ENCODE data around the gene BCAS3.
"Not testable (repeated sequence)": the region's sequence is repeated elsewhere in the genome, so short reads cannot be mapped to it uniquely, and the experiment has no call there.

BCAS3 gene

DNA sequence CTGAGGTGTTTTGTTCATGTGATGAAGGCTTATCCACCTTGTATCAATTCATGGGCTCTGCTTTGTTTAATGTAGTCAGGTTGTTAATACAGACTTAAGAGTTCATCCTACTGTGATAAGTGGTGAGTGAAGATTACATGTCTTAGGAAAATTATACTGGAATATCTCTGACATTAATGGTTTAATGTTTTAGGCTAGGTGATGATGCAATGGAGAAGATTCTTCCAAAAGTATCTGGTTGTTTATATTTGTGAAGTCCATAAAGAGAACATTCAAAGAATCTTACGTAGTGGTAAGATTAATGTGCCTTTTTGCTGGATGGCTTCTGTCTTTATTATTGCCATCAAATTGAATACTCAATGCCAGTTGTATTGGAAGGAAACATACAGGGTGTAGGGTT is 236.4 kb downstream of the BCAS3 start:
- no peak overlapping the region for H3K27ac ChIP-seq (ENCODE audit: low read depth, low read length, severe bottlenecking)
- 100% methylated on average over 1 of the region's 1 CpG; no CpG with 5 or more reads in 1 of the 2 experiments for WGBS, 2 experiments (ENCODE audit: insufficient coverage in 2 of 2)
- H3K4me1 ChIP-seq (ENCODE audit: control insufficient read depth, insufficient read depth, low read length, poor library complexity, severe bottlenecking) = no peaks in the 10 kb centered on the region
- peaks cover 6% of the 10 kb centered on the region for H3K9me3 ChIP-seq (ENCODE audit: control insufficient read depth, low read length)
- no peak overlapping the region for H3K4me3 ChIP-seq (ENCODE audit: extremely low read depth, insufficient read depth, low read length, poor library complexity, severe bottlenecking)
- H3K36me3 ChIP-seq (ENCODE audit: control insufficient read depth, insufficient read depth, low read length) = no peaks in the 10 kb centered on the region

DNA sequence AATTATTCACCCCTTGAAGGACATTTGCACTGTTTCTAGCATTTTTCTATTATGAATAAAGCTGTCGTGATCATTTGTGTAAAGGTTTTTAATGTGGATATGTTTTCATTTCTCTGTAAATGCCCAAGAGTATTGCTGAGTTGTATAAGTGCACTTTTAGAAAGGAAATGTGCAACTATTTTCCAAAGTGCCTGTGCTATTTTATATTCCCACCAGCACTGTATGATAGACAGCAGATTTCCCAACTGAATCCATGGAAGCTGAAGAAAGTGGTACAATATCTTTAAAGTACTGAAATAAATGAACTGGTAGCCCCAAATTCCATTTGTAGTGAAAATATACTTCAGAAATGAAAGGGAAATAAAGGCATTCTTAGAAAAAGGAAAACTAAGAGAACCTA is 238.4 kb downstream of the BCAS3 start:
- Histone ChIP-seq H3K36me3 (ENCODE audit: control insufficient read depth, insufficient read depth, low read length) (no peaks in the 10 kb centered on the region), H3K4me3 (ENCODE audit: extremely low read depth, insufficient read depth, low read length, poor library complexity, severe bottlenecking) (no peak overlapping the region), H3K9me3 (ENCODE audit: control insufficient read depth, low read length) (peaks cover 6% of the 10 kb centered on the region), H3K27ac (ENCODE audit: low read depth, low read length, severe bottlenecking) (no peak overlapping the region), H3K4me1 (ENCODE audit: control insufficient read depth, insufficient read depth, low read length, poor library complexity, severe bottlenecking) (no peaks in the 10 kb centered on the region)
- no CpG with 5 or more reads among the region's 1 CpG for WGBS, 2 experiments (ENCODE audit: insufficient coverage in 2 of 2)

DNA sequence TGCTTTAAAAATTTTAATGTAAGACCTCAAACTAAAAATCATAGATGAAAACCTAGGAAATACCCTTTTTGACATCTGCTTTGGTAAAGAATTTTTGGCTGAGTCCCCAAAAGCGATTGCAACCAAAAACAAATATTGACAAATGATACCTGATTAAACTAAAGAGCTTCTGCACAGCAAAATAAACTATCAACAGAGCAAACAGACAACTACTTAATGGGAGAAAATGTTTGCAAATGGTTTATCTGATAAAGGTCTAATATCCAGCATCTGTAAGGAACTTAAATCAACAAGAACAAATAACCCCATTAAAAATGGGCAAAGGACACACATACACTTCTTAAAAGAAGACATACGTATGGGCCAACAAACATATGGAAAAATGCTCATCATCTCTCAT is 242.5 kb downstream of the BCAS3 start:
- Histone ChIP-seq H3K9me3 (ENCODE audit: control insufficient read depth, low read length) (peaks cover 6% of the 10 kb centered on the region), H3K27ac (ENCODE audit: low read depth, low read length, severe bottlenecking) (no peak overlapping the region), H3K36me3 (ENCODE audit: control insufficient read depth, insufficient read depth, low read length) (no peaks in the 10 kb centered on the region), H3K4me3 (ENCODE audit: extremely low read depth, insufficient read depth, low read length, poor library complexity, severe bottlenecking) (no peak overlapping the region), H3K4me1 (ENCODE audit: control insufficient read depth, insufficient read depth, low read length, poor library complexity, severe bottlenecking) (no peaks in the 10 kb centered on the region)
- WGBS, 2 experiments (ENCODE audit: insufficient coverage in 2 of 2) = 89 to 100% methylated on average over 1 of the region's 2 CpGs

DNA sequence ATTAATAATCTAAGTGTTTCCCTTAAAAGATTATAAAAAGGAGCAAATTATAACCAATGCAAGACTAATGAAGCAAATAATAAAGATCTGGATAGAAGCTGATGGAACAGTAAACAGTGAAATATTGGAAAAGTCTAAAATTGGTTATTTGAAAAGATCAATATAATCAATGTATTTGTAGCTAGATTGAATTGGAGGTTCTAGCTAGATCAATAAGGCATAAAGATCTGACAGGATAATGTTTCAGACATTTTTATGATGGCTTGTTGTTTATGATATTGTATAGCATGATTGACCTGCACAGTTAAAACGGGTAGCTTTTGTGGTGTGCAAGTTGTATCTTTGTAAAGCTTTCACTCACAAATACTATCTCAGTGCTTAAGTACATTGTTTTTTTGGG is 245.3 kb downstream of the BCAS3 start:
- no peaks in the 10 kb centered on the region for H3K4me1 ChIP-seq (ENCODE audit: control insufficient read depth, insufficient read depth, low read length, poor library complexity, severe bottlenecking)
- WGBS, 2 experiments (ENCODE audit: insufficient coverage in 2 of 2) = no CpG with 5 or more reads among the region's 1 CpG
- H3K9me3 ChIP-seq (ENCODE audit: control insufficient read depth, low read length) = no peaks in the 10 kb centered on the region
- H3K27ac ChIP-seq (ENCODE audit: low read depth, low read length, severe bottlenecking) = no peak overlapping the region
- H3K36me3 ChIP-seq (ENCODE audit: control insufficient read depth, insufficient read depth, low read length) = no peaks in the 10 kb centered on the region
- no peak overlapping the region for H3K4me3 ChIP-seq (ENCODE audit: extremely low read depth, insufficient read depth, low read length, poor library complexity, severe bottlenecking)

DNA sequence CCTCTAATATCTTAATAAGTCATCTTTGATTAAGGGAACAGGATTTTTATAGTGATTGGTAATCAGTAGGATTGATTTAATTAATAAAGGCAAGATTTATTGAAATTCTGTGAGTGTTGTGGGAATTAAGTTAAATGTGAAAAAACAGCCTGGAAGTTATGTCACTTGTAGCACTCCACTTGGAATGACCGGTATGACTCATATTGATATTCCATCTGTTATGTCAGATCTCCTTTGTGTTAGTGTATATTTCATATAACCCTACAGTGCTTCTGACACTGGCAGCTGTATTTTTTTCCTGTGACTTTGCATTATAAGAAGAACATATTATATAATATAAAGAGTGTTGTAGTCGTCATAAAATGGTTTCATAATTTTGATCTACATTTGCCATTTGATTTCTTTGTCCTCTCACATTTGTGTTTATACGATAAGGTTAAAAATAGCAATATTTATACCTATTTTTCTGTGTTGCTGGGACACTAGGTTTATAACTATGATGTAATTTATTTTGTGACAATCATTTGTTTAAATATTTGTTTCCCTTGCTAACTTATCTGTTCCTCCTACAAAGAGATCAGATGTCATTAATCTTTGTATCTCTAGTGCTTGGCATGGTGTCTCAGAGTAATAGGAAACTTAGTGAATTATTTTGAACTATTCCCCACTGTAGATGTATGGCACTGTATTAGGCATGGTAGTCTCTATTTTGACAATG is 249.0 kb downstream of the BCAS3 start:
- Histone ChIP-seq H3K36me3 (ENCODE audit: control insufficient read depth, insufficient read depth, low read length) (no peaks in the 10 kb centered on the region), H3K27ac (ENCODE audit: low read depth, low read length, severe bottlenecking) (no peak overlapping the region), H3K9me3 (ENCODE audit: control insufficient read depth, low read length) (no peaks in the 10 kb centered on the region), H3K4me3 (ENCODE audit: extremely low read depth, insufficient read depth, low read length, poor library complexity, severe bottlenecking) (no peak overlapping the region), H3K4me1 (ENCODE audit: control insufficient read depth, insufficient read depth, low read length, poor library complexity, severe bottlenecking) (no peaks in the 10 kb centered on the region)
- no CpG with 5 or more reads among the region's 3 CpGs for WGBS, 2 experiments (ENCODE audit: insufficient coverage in 2 of 2)

DNA sequence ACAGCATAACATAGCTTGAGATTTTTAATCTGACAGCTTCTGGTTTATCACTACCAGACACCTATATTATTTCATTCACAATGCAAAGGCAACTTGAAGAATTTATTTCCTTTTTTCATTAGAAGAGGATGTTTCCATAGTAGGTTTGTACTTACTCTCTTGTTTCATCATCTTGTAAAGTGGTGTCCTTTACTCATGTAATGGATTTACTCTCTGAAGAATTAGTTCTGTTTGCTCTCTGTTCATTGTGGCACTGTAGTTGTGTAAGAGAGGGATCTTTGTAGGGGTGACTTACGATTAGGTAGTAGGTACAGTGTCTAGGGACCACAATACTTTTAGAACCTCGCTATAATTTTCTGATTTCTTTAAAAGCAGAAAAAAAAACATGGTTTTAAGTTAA is 256.1 kb downstream of the BCAS3 start:
- Histone ChIP-seq H3K9me3 (ENCODE audit: control insufficient read depth, low read length) (no peaks in the 10 kb centered on the region), H3K4me3 (ENCODE audit: extremely low read depth, insufficient read depth, low read length, poor library complexity, severe bottlenecking) (no peak overlapping the region), H3K4me1 (ENCODE audit: control insufficient read depth, insufficient read depth, low read length, poor library complexity, severe bottlenecking) (no peaks in the 10 kb centered on the region), H3K27ac (ENCODE audit: low read depth, low read length, severe bottlenecking) (no peak overlapping the region), H3K36me3 (ENCODE audit: control insufficient read depth, insufficient read depth, low read length) (no peaks in the 10 kb centered on the region)
- no CpG with 5 or more reads among the region's 2 CpGs for WGBS, 2 experiments (ENCODE audit: insufficient coverage in 2 of 2)

DNA sequence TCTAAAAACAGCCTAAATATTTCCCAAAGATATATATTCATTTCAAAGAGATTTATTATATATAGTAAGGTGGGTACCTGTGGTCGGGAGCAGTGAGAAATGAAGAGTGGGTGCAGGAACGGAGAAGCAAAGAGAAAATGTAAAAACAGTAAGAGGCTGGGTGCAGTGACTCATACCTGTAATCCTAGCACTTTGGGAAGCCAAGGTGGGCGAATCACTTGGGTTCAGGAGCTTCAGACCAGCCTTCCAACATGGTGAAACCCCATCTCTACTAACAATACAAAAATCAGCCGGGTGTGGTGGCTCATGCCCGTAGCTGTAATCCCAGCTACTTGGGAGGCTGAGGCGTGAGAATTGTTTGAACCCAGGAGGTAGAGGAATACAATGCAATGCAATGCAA is 257.1 kb downstream of the BCAS3 start:
- WGBS, 2 experiments (ENCODE audit: insufficient coverage in 2 of 2) = 69 to 80% methylated on average over 3 to 6 of the region's 6 CpGs
- H3K9me3 ChIP-seq (ENCODE audit: control insufficient read depth, low read length) = no peaks in the 10 kb centered on the region
- H3K36me3 ChIP-seq (ENCODE audit: control insufficient read depth, insufficient read depth, low read length) = no peaks in the 10 kb centered on the region

DNA sequence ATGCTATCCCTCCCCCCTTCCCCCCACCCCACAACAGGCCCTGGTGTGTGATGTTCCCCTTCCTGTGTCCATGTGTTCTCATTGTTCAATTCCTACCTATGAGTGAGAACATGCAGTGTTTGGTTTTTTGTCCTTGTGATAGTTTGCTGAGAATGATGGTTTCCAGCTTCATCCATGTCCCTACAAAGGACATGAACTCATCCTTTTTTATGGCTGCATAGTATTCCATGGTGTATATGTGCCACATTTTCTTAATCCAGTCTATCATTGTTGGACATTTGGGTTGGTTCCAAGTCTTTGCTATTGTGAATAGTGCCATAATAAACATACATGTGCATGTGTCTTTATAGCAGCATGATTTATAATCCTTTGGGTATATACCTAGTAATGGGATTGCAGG is 258.3 kb downstream of the BCAS3 start:
- not testable (repeated sequence) for H3K27ac ChIP-seq (ENCODE audit: low read depth, low read length, severe bottlenecking); H3K4me1 ChIP-seq (ENCODE audit: control insufficient read depth, insufficient read depth, low read length, poor library complexity, severe bottlenecking); H3K36me3 ChIP-seq (ENCODE audit: control insufficient read depth, insufficient read depth, low read length); H3K4me3 ChIP-seq (ENCODE audit: extremely low read depth, insufficient read depth, low read length, poor library complexity, severe bottlenecking); H3K9me3 ChIP-seq (ENCODE audit: control insufficient read depth, low read length)

More for the DNA sequence above, 257.1 kb downstream of the BCAS3 start:
- Histone ChIP-seq H3K27ac (ENCODE audit: low read depth, low read length, severe bottlenecking) (no peak overlapping the region), H3K4me1 (ENCODE audit: control insufficient read depth, insufficient read depth, low read length, poor library complexity, severe bottlenecking) (no peaks in the 10 kb centered on the region), H3K4me3 (ENCODE audit: extremely low read depth, insufficient read depth, low read length, poor library complexity, severe bottlenecking) (no peak overlapping the region)

DNA sequence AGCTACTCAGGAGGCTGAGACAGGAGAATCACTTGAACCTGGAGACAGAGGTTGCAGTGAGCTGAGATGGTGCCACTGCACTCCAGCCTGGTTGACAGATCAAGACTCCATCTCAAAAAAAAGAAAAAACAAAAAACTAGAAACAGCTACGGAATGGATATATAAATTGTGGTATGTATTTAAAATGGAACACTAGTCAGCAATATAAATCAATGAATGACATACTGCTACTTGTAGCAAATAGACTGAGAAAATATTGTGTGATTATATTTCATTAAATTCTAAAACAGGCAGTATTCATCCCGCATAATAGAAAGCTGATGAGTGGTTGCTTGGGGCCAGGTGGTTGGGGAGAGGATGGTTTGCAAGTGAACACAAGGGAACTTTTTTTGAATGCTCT is 261.7 kb downstream of the BCAS3 start:
- no peaks in the 10 kb centered on the region for H3K9me3 ChIP-seq (ENCODE audit: control insufficient read depth, low read length)
- no CpG with 5 or more reads among the region's 2 CpGs for WGBS, 2 experiments (ENCODE audit: insufficient coverage in 2 of 2)
- H3K4me3 ChIP-seq (ENCODE audit: extremely low read depth, insufficient read depth, low read length, poor library complexity, severe bottlenecking) = no peak overlapping the region
- H3K4me1 ChIP-seq (ENCODE audit: control insufficient read depth, insufficient read depth, low read length, poor library complexity, severe bottlenecking) = no peaks in the 10 kb centered on the region
- H3K27ac ChIP-seq (ENCODE audit: low read depth, low read length, severe bottlenecking) = no peak overlapping the region
- no peaks in the 10 kb centered on the region for H3K36me3 ChIP-seq (ENCODE audit: control insufficient read depth, insufficient read depth, low read length)

DNA sequence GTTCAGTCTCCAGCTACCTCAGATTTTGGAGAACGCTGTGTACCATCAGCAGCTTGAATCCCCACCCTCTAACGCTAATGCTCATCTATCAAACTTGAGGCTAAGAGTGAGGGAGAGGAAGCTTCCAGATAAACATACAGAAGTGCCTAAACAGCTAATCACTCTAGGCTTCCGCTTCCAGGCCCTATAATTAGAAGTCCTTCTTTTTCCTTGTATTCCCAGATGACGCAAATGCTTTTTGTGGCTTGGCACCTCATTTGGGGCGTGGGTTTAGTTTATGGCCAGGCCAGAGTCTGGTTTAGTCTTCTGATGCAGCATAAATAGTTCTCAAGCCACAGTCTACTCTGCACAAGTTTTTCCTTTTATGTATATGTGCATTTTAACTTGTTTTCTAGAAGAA is 263.4 kb downstream of the BCAS3 start:
- WGBS, 2 experiments (ENCODE audit: insufficient coverage in 2 of 2) = 80 to 90% methylated on average over 1 to 2 of the region's 5 CpGs
- Histone ChIP-seq H3K4me1 (ENCODE audit: control insufficient read depth, insufficient read depth, low read length, poor library complexity, severe bottlenecking) (no peaks in the 10 kb centered on the region), H3K4me3 (ENCODE audit: extremely low read depth, insufficient read depth, low read length, poor library complexity, severe bottlenecking) (no peak overlapping the region), H3K36me3 (ENCODE audit: control insufficient read depth, insufficient read depth, low read length) (no peaks in the 10 kb centered on the region), H3K27ac (ENCODE audit: low read depth, low read length, severe bottlenecking) (no peak overlapping the region), H3K9me3 (ENCODE audit: control insufficient read depth, low read length) (no peaks in the 10 kb centered on the region)

DNA sequence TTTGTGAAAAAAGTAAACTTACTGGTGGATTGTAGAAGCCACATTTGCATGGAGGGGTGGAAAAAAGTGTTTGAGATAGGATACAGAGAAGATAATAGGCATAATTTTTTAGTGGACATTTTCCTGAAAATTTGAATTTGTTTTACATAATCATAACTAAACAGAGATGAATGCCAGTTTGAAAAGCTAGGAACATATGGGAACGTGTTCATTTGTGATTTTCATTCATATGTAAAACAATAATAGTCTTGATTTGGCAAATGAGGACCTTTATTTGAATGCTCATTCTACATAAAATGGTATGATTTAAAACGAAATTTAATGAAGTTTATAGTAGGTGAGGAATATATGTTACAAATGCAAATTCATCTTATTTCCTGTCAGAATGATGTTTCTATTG is 263.9 kb downstream of the BCAS3 start:
- Histone ChIP-seq H3K4me3 (ENCODE audit: extremely low read depth, insufficient read depth, low read length, poor library complexity, severe bottlenecking) (no peak overlapping the region), H3K27ac (ENCODE audit: low read depth, low read length, severe bottlenecking) (no peak overlapping the region), H3K4me1 (ENCODE audit: control insufficient read depth, insufficient read depth, low read length, poor library complexity, severe bottlenecking) (no peaks in the 10 kb centered on the region), H3K36me3 (ENCODE audit: control insufficient read depth, insufficient read depth, low read length) (no peaks in the 10 kb centered on the region), H3K9me3 (ENCODE audit: control insufficient read depth, low read length) (no peaks in the 10 kb centered on the region)
- WGBS, 2 experiments (ENCODE audit: insufficient coverage in 2 of 2) = 40% methylated on average over 1 of the region's 2 CpGs; no CpG with 5 or more reads in 1 of the 2 experiments

All from mesodermal cell (in vitro differentiated cells).